Non-pigmented ciliary epithelial cell (primary cell): ENCODE data around the gene GPHB5.
A peak's percentile ranks its signal among the peaks of the same experiment; 100 is the strongest.
"Not testable (repeated sequence)": the region's sequence is repeated elsewhere in the genome, so short reads cannot be mapped to it uniquely, and the experiment has no call there.

Experiments used
- DNase-seq: peaks from one replicate; pipeline ENCODE4 v3.0.0-alpha.2; 2010; ENCODE audit warnings: low read depth

The GPHB5 gene

GRCh38 chr14:63318835-63319234 lies at the start of gene GPHB5:
TSS of gene GPHB5 (minus strand) at chr14:63318935. CDS start at chr14:63317849, 1,086 bp downstream.
- DNase-seq, result no peak

GRCh38 chr14:63367742-63368364 lies 49.1 kb upstream of the GPHB5 start:
- no peak for DNase-seq

- no peak for DNase-seq
These were observed 43.7 kb upstream of the GPHB5 start for GRCh38 chr14:63362389-63362819.

GRCh38 chr14:63361790-63362189 lies 43.1 kb upstream of the GPHB5 start:
- DNase-seq, result no peak

- DNase-seq, result no peak
These were observed 39.1 kb upstream of the GPHB5 start for GRCh38 chr14:63357841-63358240.

- no peak for DNase-seq
These were observed 27.1 kb upstream of the GPHB5 start for GRCh38 chr14:63345826-63346225.

GRCh38 chr14:63344336-63344735 lies 25.6 kb upstream of the GPHB5 start:
- no peak for DNase-seq

GRCh38 chr14:63343878-63344277 lies 25.1 kb upstream of the GPHB5 start:
- DNase-seq, result peak; percentile 10

- no peak for DNase-seq
These were observed 23.6 kb upstream of the GPHB5 start for GRCh38 chr14:63342371-63342770.

GRCh38 chr14:63328787-63329737 lies 10.3 kb upstream of the GPHB5 start:
- no peak for DNase-seq

- DNase-seq, result no peak
These were observed 8.1 kb upstream of the GPHB5 start for GRCh38 chr14:63326840-63327239.

- no peak for DNase-seq
These were observed 4.3 kb upstream of the GPHB5 start for GRCh38 chr14:63322897-63323573.

- DNase-seq, result no peak
These were observed 3.7 kb upstream of the GPHB5 start for GRCh38 chr14:63322472-63322871.

GRCh38 chr14:63308723-63309317 lies 9.9 kb downstream of the GPHB5 start:
- DNase-seq, result no peak

GRCh38 chr14:63304429-63304828 lies 14.3 kb downstream of the GPHB5 start:
- not testable (repeated sequence) for DNase-seq

- DNase-seq, result no peak
These were observed 16.7 kb downstream of the GPHB5 start for GRCh38 chr14:63301891-63302534.

GRCh38 chr14:63300854-63301253 lies 17.9 kb downstream of the GPHB5 start:
- DNase-seq, result no peak

GRCh38 chr14:63299351-63300110 lies 19.2 kb downstream of the GPHB5 start:
- DNase-seq, result no peak

GRCh38 chr14:63297372-63298063 lies 21.2 kb downstream of the GPHB5 start:
- no peak for DNase-seq

GRCh38 chr14:63296060-63296563 lies 22.6 kb downstream of the GPHB5 start:
- no peak for DNase-seq
